HepG2 (cell line): Measurements from ENCODE around the gene TM4SF4. TPM values are rescaled to one million over a fixed set of nuclear protein-coding genes. Genes with fewer than 3 reads are reported as not detected.

Experiments used
- FOXC1 ChIP-seq: sonication (generic); formaldehyde crosslinking; IDR thresholded peaks from 2 replicates; pipeline ENCODE4 v1.8.0; 2022; ENCODE audit warnings: mild to moderate bottlenecking, missing genetic modification reagents, borderline replicate concordance
- HMG20A ChIP-seq: IDR thresholded peaks from 2 replicates; pipeline ENCODE4 v1.6.1; 2016; ENCODE audit warnings: borderline replicate concordance
- PHF20 ChIP-seq: sonication (generic); formaldehyde crosslinking; IDR thresholded peaks from 2 replicates; pipeline ENCODE4 v1.5.0; 2020; ENCODE audit warnings: mild to moderate bottlenecking, missing genetic modification reagents
- SMC3 ChIP-seq: IDR thresholded peaks from 2 replicates; pipeline ENCODE4 v1.6.1; 2011; ENCODE audit warnings: low read length, improper control_type of control experiment
- SP140L ChIP-seq: sonication (generic); formaldehyde crosslinking; IDR thresholded peaks from 2 replicates; pipeline ENCODE4 v1.4.0; 2020; ENCODE audit warnings: missing genetic modification reagents, borderline replicate concordance
- TARDBP ChIP-seq: sonication (generic); formaldehyde crosslinking; IDR thresholded peaks from 2 replicates; pipeline ENCODE4 v1.8.0; 2022; ENCODE audit warnings: mild to moderate bottlenecking, missing genetic modification reagents
- ZNF124 ChIP-seq: sonication (generic); formaldehyde crosslinking; IDR thresholded peaks from 2 replicates; pipeline ENCODE4 v1.4.0; 2020; ENCODE audit warnings: missing genetic modification reagents
- polyA plus RNA-seq, 8 experiments: library from polyadenylated mRNA; depleted of rRNA in 3 of 8; stranded (reverse) in 7 of 8; unstranded in 1 of 8; fragments of >200 nt; fragmentation: Illumina TruSeq in 4 of 8; extraction: Trizol in 4 of 8; gene quantifications; 2 replicates each; pipeline versions ENCODE4 v1.2.1 to v1.2.3, GENCODE V29; 2011 to 2016; ENCODE audit warnings: low read depth in 4 of 8, missing spikeins in 1 of 8, mixed read lengths in 1 of 8; ENCODE audit not compliant: insufficient read depth in 1 of 8
- total RNA-seq, 5 experiments: library from RNA; depleted of rRNA; stranded (reverse); fragments of >200 nt; fragmentation: Illumina TruSeq; extraction: Trizol; gene quantifications; 2 replicates each; pipeline ENCODE4 v1.2.3, GENCODE V29; 2016; ENCODE audit warnings: low read depth in 1 of 5
- TF ChIP-seq, protein P1 (sequence below): sonication (generic); formaldehyde crosslinking; IDR thresholded peaks from 2 replicates; pipeline ENCODE4 v1.4.0; 2020; ENCODE audit warnings: mild to moderate bottlenecking, missing genetic modification reagents, borderline replicate concordance
- TF ChIP-seq, protein P2 (sequence below): sonication (generic); formaldehyde crosslinking; IDR thresholded peaks from 2 replicates; pipeline ENCODE4 v1.5.0; 2020; ENCODE audit warnings: missing genetic modification reagents
- TF ChIP-seq, protein P3 (sequence below): sonication (generic); formaldehyde crosslinking; IDR thresholded peaks from 2 replicates; pipeline ENCODE4 v1.5.1; 2020; ENCODE audit warnings: missing genetic modification reagents, mild to moderate bottlenecking, borderline replicate concordance
- TF ChIP-seq, protein P4 (sequence below), 2 experiments: fragments of 450-650 bp in 1 of 2; sonication (generic) in 1 of 2; formaldehyde crosslinking in 1 of 2; IDR thresholded peaks; 2 replicates each; pipeline versions ENCODE4 v1.6.1 to v1.8.0; 2016 to 2022; ENCODE audit warnings: antibody characterized with exemption in 1 of 2, mild to moderate bottlenecking in 1 of 2, missing genetic modification reagents in 1 of 2

Gene TM4SF4
- total and polyA plus RNA-seq, 2 of the 13 experiments (the other 11 are each of a cell fraction or from before 2014, with no cell fraction given), result 0.63 to 0.95 TPM

DNA sequence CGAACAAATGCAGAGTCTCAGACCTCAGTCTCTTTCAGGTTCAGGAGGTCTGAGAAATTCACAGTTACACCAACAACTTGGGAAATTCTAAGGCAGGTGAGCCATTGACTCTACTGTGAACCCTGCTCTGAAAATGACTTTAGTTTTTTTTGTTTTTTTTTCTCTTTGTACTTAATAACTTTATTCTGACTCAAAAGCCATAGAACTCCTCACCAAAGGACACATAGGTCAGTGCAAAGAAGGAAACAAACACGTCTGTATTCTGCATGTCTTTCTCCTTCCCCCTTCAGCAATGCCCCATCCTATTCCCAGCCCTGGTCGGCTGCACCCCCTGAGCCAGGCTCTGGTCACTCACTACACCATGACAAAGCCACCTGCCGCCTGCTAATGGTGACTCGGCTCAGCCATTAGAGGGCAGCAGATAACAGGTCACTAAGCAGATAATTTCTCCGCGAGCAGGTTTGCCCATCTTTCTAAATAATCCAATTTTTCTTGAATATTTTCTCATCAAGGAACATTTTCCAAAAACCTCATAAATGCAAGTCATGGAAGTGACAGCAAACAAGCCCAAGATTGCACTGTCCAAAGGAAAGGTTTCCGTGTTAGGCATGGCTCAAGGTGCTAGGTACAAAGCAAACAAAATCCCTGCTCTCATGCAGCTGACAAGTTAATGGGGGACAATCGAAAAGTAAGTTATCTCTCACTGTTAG lies 37.7 kb downstream of the TM4SF4 start (continued):
- TF ChIP-seq, protein P1, sequence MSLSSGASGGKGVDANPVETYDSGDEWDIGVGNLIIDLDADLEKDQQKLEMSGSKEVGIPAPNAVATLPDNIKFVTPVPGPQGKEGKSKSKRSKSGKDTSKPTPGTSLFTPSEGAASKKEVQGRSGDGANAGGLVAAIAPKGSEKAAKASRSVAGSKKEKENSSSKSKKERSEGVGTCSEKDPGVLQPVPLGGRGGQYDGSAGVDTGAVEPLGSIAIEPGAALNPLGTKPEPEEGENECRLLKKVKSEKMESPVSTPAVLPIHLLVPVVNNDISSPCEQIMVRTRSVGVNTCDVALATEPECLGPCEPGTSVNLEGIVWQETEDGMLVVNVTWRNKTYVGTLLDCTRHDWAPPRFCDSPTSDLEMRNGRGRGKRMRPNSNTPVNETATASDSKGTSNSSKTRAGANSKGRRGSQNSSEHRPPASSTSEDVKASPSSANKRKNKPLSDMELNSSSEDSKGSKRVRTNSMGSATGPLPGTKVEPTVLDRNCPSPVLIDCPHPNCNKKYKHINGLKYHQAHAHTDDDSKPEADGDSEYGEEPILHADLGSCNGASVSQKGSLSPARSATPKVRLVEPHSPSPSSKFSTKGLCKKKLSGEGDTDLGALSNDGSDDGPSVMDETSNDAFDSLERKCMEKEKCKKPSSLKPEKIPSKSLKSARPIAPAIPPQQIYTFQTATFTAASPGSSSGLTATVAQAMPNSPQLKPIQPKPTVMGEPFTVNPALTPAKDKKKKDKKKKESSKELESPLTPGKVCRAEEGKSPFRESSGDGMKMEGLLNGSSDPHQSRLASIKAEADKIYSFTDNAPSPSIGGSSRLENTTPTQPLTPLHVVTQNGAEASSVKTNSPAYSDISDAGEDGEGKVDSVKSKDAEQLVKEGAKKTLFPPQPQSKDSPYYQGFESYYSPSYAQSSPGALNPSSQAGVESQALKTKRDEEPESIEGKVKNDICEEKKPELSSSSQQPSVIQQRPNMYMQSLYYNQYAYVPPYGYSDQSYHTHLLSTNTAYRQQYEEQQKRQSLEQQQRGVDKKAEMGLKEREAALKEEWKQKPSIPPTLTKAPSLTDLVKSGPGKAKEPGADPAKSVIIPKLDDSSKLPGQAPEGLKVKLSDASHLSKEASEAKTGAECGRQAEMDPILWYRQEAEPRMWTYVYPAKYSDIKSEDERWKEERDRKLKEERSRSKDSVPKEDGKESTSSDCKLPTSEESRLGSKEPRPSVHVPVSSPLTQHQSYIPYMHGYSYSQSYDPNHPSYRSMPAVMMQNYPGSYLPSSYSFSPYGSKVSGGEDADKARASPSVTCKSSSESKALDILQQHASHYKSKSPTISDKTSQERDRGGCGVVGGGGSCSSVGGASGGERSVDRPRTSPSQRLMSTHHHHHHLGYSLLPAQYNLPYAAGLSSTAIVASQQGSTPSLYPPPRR (CRISPR knock-in tag), result no peak
- TF ChIP-seq SP140L (CRISPR knock-in tag) (no peak), SMC3 (peak; percentile 63), ZNF124 (CRISPR knock-in tag) (0 out of 2 replicates have a peak, but pooled peaks have one; percentile 47), FOXC1 (CRISPR knock-in tag) (no peak), TARDBP (CRISPR knock-in tag) (no peak), HMG20A (CRISPR knock-in tag) (no peak), PHF20 (CRISPR knock-in tag) (no peak)
- TF ChIP-seq, protein P2, sequence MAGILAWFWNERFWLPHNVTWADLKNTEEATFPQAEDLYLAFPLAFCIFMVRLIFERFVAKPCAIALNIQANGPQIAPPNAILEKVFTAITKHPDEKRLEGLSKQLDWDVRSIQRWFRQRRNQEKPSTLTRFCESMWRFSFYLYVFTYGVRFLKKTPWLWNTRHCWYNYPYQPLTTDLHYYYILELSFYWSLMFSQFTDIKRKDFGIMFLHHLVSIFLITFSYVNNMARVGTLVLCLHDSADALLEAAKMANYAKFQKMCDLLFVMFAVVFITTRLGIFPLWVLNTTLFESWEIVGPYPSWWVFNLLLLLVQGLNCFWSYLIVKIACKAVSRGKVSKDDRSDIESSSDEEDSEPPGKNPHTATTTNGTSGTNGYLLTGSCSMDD (CRISPR knock-in tag), result no peak
- TF ChIP-seq, protein P3, sequence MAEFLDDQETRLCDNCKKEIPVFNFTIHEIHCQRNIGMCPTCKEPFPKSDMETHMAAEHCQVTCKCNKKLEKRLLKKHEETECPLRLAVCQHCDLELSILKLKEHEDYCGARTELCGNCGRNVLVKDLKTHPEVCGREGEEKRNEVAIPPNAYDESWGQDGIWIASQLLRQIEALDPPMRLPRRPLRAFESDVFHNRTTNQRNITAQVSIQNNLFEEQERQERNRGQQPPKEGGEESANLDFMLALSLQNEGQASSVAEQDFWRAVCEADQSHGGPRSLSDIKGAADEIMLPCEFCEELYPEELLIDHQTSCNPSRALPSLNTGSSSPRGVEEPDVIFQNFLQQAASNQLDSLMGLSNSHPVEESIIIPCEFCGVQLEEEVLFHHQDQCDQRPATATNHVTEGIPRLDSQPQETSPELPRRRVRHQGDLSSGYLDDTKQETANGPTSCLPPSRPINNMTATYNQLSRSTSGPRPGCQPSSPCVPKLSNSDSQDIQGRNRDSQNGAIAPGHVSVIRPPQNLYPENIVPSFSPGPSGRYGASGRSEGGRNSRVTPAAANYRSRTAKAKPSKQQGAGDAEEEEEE (CRISPR knock-in tag), result no peak
- TF ChIP-seq, protein P4, sequence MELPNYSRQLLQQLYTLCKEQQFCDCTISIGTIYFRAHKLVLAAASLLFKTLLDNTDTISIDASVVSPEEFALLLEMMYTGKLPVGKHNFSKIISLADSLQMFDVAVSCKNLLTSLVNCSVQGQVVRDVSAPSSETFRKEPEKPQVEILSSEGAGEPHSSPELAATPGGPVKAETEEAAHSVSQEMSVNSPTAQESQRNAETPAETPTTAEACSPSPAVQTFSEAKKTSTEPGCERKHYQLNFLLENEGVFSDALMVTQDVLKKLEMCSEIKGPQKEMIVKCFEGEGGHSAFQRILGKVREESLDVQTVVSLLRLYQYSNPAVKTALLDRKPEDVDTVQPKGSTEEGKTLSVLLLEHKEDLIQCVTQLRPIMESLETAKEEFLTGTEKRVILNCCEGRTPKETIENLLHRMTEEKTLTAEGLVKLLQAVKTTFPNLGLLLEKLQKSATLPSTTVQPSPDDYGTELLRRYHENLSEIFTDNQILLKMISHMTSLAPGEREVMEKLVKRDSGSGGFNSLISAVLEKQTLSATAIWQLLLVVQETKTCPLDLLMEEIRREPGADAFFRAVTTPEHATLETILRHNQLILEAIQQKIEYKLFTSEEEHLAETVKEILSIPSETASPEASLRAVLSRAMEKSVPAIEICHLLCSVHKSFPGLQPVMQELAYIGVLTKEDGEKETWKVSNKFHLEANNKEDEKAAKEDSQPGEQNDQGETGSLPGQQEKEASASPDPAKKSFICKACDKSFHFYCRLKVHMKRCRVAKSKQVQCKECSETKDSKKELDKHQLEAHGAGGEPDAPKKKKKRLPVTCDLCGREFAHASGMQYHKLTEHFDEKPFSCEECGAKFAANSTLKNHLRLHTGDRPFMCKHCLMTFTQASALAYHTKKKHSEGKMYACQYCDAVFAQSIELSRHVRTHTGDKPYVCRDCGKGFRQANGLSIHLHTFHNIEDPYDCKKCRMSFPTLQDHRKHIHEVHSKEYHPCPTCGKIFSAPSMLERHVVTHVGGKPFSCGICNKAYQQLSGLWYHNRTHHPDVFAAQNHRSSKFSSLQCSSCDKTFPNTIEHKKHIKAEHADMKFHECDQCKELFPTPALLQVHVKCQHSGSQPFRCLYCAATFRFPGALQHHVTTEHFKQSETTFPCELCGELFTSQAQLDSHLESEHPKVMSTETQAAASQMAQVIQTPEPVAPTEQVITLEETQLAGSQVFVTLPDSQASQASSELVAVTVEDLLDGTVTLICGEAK (IDR thresholded peaks at IDR 0.05), result peak; percentile 63
- TF ChIP-seq, protein P4 (CRISPR knock-in tag; IDR thresholded peaks at IDR 0.05), result peak; percentile 51; the same call in 1 of the 2 replicates
